Nephron (organoid): ENCODE data around the gene USF1.

Experiments
- H3K27ac Mint-ChIP-seq, 3 experiments: 2 replicates each; pipeline ENCODE4 v1.8.0; 2020; ENCODE audit warnings: mixed read lengths in 3 of 3, mild to moderate bottlenecking in 2 of 3, moderate library complexity in 1 of 3
- H3K27me3 Mint-ChIP-seq: 2 replicates; pipeline ENCODE4 v1.8.0; 2021; ENCODE audit warnings: low read depth, mild to moderate bottlenecking, moderate library complexity, mixed read lengths
- H3K36me3 Mint-ChIP-seq: 2 replicates; pipeline ENCODE4 v1.8.0; 2020; ENCODE audit warnings: low read depth, mixed read lengths
- H3K4me1 Mint-ChIP-seq: 2 replicates; pipeline ENCODE4 v1.8.0; 2020; ENCODE audit warnings: mixed read lengths
- H3K4me3 Mint-ChIP-seq, 3 experiments: 2 replicates each; pipeline ENCODE4 v1.8.0; 2020; ENCODE audit warnings: mild to moderate bottlenecking in 3 of 3, mixed read lengths in 3 of 3, moderate library complexity in 2 of 3
- H3K9me3 Mint-ChIP-seq: 2 replicates; pipeline ENCODE4 v1.8.0; 2020; ENCODE audit warnings: mixed read lengths
- TF ChIP-seq, protein P1 (sequence below), 3 experiments: fragments of 200-600 bp; sonication (generic); IDR thresholded peaks; one replicate each; pipeline ENCODE4 v1.5.0; 2021; ENCODE audit warnings: antibody characterized with exemption in 3 of 3; ENCODE audit not compliant: unreplicated experiment in 3 of 3

USF1 gene

DNA sequence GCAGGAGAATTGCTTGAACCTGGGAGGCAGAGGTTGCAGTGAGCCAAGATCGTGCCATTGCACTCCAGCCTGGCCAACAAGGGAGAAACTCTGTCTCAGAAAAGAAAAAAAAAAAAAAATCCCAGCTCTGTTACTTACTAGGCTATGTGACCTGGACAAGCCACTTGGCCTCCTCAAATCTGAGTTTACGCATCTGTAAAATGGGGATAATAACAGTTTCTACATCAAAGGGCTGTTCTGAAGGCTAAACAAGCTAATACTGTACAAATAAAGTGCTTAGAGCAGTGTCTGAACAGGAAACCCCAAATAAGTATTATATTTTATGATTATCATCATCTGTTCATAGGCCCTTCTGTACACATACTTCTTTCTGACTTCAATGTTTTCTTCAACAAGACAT lies 38.4 kb downstream of the USF1 start:
- H3K9me3 Mint-ChIP-seq = no peaks in the 10 kb centered on the region
- H3K4me1 Mint-ChIP-seq = no peaks in the 10 kb centered on the region
- no peaks in the 10 kb centered on the region for H3K36me3 Mint-ChIP-seq
- TF ChIP-seq, protein P1, sequence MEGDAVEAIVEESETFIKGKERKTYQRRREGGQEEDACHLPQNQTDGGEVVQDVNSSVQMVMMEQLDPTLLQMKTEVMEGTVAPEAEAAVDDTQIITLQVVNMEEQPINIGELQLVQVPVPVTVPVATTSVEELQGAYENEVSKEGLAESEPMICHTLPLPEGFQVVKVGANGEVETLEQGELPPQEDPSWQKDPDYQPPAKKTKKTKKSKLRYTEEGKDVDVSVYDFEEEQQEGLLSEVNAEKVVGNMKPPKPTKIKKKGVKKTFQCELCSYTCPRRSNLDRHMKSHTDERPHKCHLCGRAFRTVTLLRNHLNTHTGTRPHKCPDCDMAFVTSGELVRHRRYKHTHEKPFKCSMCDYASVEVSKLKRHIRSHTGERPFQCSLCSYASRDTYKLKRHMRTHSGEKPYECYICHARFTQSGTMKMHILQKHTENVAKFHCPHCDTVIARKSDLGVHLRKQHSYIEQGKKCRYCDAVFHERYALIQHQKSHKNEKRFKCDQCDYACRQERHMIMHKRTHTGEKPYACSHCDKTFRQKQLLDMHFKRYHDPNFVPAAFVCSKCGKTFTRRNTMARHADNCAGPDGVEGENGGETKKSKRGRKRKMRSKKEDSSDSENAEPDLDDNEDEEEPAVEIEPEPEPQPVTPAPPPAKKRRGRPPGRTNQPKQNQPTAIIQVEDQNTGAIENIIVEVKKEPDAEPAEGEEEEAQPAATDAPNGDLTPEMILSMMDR (IDR thresholded peaks at IDR 0.05; ENCODE audit: unreplicated experiment in 3 of 3) = no peak
- no peak overlapping the region for H3K27ac Mint-ChIP-seq
- no peak overlapping the region for H3K4me3 Mint-ChIP-seq
- no peaks in the 10 kb centered on the region for H3K27me3 Mint-ChIP-seq

GRCh38 chr1:161006563-161006962 lies 39.2 kb downstream of the USF1 start:
- no peak overlapping the region for H3K27ac Mint-ChIP-seq
- no peaks in the 10 kb centered on the region for H3K27me3 Mint-ChIP-seq
- no peaks in the 10 kb centered on the region for H3K36me3 Mint-ChIP-seq
- TF ChIP-seq, protein P1 (IDR thresholded peaks at IDR 0.05; ENCODE audit: unreplicated experiment in 3 of 3) = no peak
- H3K4me3 Mint-ChIP-seq = no peak overlapping the region
- H3K9me3 Mint-ChIP-seq = no peaks in the 10 kb centered on the region
- H3K4me1 Mint-ChIP-seq = peaks cover 3% of the 10 kb centered on the region

DNA sequence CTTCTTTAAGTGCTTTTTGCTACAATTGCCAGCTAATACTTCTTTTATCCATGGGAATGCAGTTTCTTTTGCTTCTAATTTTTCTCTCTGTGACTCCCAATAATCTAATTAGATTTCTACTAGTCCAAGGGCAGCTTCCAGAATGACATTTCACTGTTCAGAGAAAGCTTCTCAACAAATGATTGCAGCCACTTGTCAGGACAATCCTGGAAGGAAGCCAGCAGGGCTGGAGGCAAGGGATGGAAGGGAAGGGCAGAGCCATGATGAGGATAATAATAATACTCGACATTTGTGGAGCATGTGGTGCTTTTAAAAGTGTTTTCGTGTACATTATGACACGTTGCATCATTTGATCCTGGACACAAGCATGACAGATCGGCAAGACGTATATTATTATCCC lies 44.3 kb downstream of the USF1 start:
- no peaks in the 10 kb centered on the region for H3K27me3 Mint-ChIP-seq
- peaks cover 4% of the 10 kb centered on the region for H3K36me3 Mint-ChIP-seq
- H3K4me3 Mint-ChIP-seq = no peak overlapping the region
- peaks cover 5% of the 10 kb centered on the region for H3K4me1 Mint-ChIP-seq
- TF ChIP-seq, protein P1 (IDR thresholded peaks at IDR 0.05; ENCODE audit: unreplicated experiment in 3 of 3) = no peak
- H3K27ac Mint-ChIP-seq = peak overlapping the region in 2 of 3 experiments; percentile 3 to 47
- no peaks in the 10 kb centered on the region for H3K9me3 Mint-ChIP-seq

GRCh38 chr1:161000736-161001480 lies 44.9 kb downstream of the USF1 start:
- Mint-ChIP-seq H3K4me1 (peaks cover 5% of the 10 kb centered on the region), H3K4me3 (no peak overlapping the region), H3K9me3 (no peaks in the 10 kb centered on the region), H3K27me3 (no peaks in the 10 kb centered on the region), H3K36me3 (peaks cover 4% of the 10 kb centered on the region), H3K27ac (peak overlapping the region in 1 of 3 experiments; percentile 3)
- TF ChIP-seq, protein P1 (IDR thresholded peaks at IDR 0.05; ENCODE audit: unreplicated experiment in 3 of 3) = no peak

GRCh38 chr1:160999376-160999775 lies 46.4 kb downstream of the USF1 start:
- Mint-ChIP-seq H3K4me1 (peaks cover 5% of the 10 kb centered on the region), H3K27ac (no peak overlapping the region), H3K36me3 (peaks cover 4% of the 10 kb centered on the region), H3K4me3 (no peak overlapping the region), H3K9me3 (no peaks in the 10 kb centered on the region), H3K27me3 (no peaks in the 10 kb centered on the region)
- TF ChIP-seq, protein P1 (IDR thresholded peaks at IDR 0.05; ENCODE audit: unreplicated experiment in 3 of 3) = no peak
